Adrenal gland (tissue), 12 donors: Measurements from ENCODE around the gene REG4. TPM values are rescaled to one million over a fixed set of nuclear protein-coding genes. Genes with fewer than 3 reads are reported as not detected.

Experiments used
- DNase-seq, 7 donors: peaks; one replicate each; pipeline ENCODE4 v3.0.0-alpha.2; 2019 to 2020
- H3K27ac ChIP-seq, 5 donors: fragments of 200-600 bp; sonication (generic) in 4 of 5; 1 replicate in 3 of 5; 2 replicates in 2 of 5; pipeline versions ENCODE4 v1.5.1 to v1.8.0; 2016 to 2020; ENCODE audit warnings: mild to moderate bottlenecking in 1 of 5
- H3K27me3 ChIP-seq: fragments of 200-600 bp; 2 replicates; pipeline ENCODE4 v1.8.0; 2021
- H3K36me3 ChIP-seq, 2 donors: fragments of 200-600 bp; replicated peaks in 1 of 2; 1 replicate in 1 of 2; 2 replicates in 1 of 2; pipeline versions ENCODE4 v1.5.1 to v1.8.0; 2018 to 2022
- H3K4me1 ChIP-seq, 2 donors: fragments of 200-600 bp; replicated peaks in 1 of 2; 1 replicate in 1 of 2; 2 replicates in 1 of 2; pipeline versions ENCODE4 v1.5.1 to v1.8.0; 2018 to 2021
- H3K4me3 ChIP-seq, 4 donors: fragments of 200-600 bp; sonication (generic) in 3 of 4; one replicate each; pipeline ENCODE4 v1.5.1; 2016 to 2018
- H3K9me3 ChIP-seq, 3 donors: fragments of 200-600 bp; sonication (generic) in 1 of 3; replicated peaks in 1 of 3; 1 replicate in 2 of 3; 2 replicates in 1 of 3; pipeline versions ENCODE4 v1.5.1 to v1.8.0; 2016 to 2021
- POLR2A ChIP-seq, 2 donors: fragments of 450-650 bp; IDR thresholded peaks; one replicate each; pipeline ENCODE4 v1.6.1; 2017; ENCODE audit warnings: antibody characterized with exemption in 2 of 2, mild to moderate bottlenecking in 2 of 2, moderate library complexity in 1 of 2
- WGBS, 4 donors: extraction: QIAGEN DNeasy Blood & Tissue Kit in 2 of 4; methylation state at CpG; one replicate each; pipeline versions ENCODE4 v1.1.5 to v1.1.7; 2013 to 2017; 5-methylcytosine and 5-hydroxymethylcytosine counted together
- intact Hi-C, 2 donors: fragments of 100-400 bp; cut with DNase I; formaldehyde crosslinking; loops; one replicate each; pipeline versions ENCODE4 v1.14.1 to v1.15.0; 2022 to 2023
- polyA plus RNA-seq, 3 donors: library from polyadenylated mRNA; stranded (reverse); fragments of 200-250 nt in 2 of 3; fragments of 350-450 nt in 1 of 3; fragmentation: Illumina TruSeq in 1 of 3; extraction: RNeasy Lipid Tissue Mini Kit (QIAGEN cat#74804) in 1 of 3; gene quantifications; one replicate each; pipeline ENCODE4 v1.2.3, GENCODE V29; 2013 to 2014
- total RNA-seq, 9 donors: library from RNA; depleted of rRNA in 4 of 9; stranded (reverse); fragments of >200 nt in 4 of 9; fragments of 120-200 nt in 1 of 9; fragmentation: NEBNext Ultra II Directional in 1 of 9; extraction: Animal tissue kit (Norgen Biotek cat#: 25700) in 1 of 9; gene quantifications; one replicate each; pipeline versions ENCODE4 v1.1.0 to v1.2.4, GENCODE V29; 2013 to 2023
- TF ChIP-seq, protein P1 (sequence below), 6 experiments: fragments of 450-650 bp in 4 of 6; fragments of 200-600 bp in 2 of 6; sonication (generic) in 1 of 6; IDR thresholded peaks; 1 replicate in 5 of 6; 2 replicates in 1 of 6; pipeline versions ENCODE4 v1.5.1 to v1.8.0; 2016 to 2021; ENCODE audit warnings: antibody characterized with exemption in 6 of 6, mild to moderate bottlenecking in 2 of 6, moderate library complexity in 1 of 6
- donor health status: healthy with polysubstance abuse.
- donor health status: Bipolar disorder and iron deficiency.
- donor health status: DM: yes; HTN: yes; CAD: no.
- donor health status: DM: no; HTN: no; CAD: no.
- donor health status: DM: no; HTN: no; CAD: no.
- donor health status: DM: yes; HTN: yes; CAD: no.

The REG4 gene
- total and polyA plus RNA-seq, 12 donors = not detected

DNA sequence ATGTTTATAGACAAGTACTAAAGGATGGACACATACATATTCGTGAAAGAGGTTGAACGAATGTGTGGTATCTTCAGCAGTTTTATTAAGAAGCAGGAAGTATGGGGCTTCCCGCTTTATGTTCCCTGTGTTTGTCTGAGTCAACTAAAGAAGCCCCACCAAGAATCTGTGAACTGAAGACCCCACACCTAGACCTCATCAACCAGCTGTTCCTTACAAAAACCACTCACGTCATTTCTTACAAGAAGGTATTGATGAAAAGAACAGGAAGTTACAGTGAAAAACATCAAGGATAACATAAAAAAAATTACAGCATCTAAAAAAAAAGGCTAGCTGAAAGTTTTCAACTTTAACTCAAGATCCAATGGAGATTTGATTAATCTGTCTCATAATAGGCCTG, 12.3 kb downstream of the REG4 start:
- Histone ChIP-seq H3K36me3 (no peaks in the 10 kb centered on the region), H3K4me3 (no peak overlapping the region), H3K9me3 (no peaks in the 10 kb centered on the region), H3K4me1 (no peaks in the 10 kb centered on the region), H3K27me3 (no peaks in the 10 kb centered on the region), H3K27ac (no peak overlapping the region)
- intact Hi-C loops = no loop called here
- TF ChIP-seq, protein P1, sequence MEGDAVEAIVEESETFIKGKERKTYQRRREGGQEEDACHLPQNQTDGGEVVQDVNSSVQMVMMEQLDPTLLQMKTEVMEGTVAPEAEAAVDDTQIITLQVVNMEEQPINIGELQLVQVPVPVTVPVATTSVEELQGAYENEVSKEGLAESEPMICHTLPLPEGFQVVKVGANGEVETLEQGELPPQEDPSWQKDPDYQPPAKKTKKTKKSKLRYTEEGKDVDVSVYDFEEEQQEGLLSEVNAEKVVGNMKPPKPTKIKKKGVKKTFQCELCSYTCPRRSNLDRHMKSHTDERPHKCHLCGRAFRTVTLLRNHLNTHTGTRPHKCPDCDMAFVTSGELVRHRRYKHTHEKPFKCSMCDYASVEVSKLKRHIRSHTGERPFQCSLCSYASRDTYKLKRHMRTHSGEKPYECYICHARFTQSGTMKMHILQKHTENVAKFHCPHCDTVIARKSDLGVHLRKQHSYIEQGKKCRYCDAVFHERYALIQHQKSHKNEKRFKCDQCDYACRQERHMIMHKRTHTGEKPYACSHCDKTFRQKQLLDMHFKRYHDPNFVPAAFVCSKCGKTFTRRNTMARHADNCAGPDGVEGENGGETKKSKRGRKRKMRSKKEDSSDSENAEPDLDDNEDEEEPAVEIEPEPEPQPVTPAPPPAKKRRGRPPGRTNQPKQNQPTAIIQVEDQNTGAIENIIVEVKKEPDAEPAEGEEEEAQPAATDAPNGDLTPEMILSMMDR (IDR thresholded peaks at IDR 0.05) = no peak
- no peak for TF ChIP-seq POLR2A (IDR thresholded peaks at IDR 0.05)
- DNase-seq = no peak
- WGBS, 4 donors = 84 to 94% (median 86%) methylated on average over 4 of the region's 4 CpGs

DNA sequence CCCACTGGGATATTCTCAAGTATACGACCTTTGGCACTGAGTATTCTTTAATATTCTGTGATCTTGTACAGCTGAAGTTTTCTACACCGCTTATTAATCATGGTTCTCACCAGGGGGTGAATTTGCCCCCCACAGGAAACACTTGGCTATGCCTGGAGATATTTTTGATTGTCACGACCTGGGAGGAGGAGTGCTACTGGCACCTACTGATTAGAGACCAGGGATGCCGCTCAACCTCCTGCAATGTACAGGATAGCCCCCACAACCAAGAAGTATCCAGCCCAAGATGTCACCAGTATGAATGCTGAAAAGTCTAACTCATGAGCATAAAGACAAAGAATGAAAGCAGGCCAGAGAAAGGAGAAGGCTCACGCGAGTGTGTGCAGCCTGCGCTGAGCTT, 13.7 kb downstream of the REG4 start:
- intact Hi-C loops = no loop called here
- TF ChIP-seq, protein P1 (IDR thresholded peaks at IDR 0.05) = no peak
- no peak for TF ChIP-seq POLR2A (IDR thresholded peaks at IDR 0.05)
- Histone ChIP-seq H3K9me3 (no peaks in the 10 kb centered on the region), H3K27me3 (no peaks in the 10 kb centered on the region), H3K36me3 (no peaks in the 10 kb centered on the region), H3K27ac (no peak overlapping the region), H3K4me1 (no peaks in the 10 kb centered on the region), H3K4me3 (no peak overlapping the region)
- WGBS, 4 donors = 84 to 87% (median 86%) methylated on average over 7 of the region's 7 CpGs
- no peak for DNase-seq

DNA sequence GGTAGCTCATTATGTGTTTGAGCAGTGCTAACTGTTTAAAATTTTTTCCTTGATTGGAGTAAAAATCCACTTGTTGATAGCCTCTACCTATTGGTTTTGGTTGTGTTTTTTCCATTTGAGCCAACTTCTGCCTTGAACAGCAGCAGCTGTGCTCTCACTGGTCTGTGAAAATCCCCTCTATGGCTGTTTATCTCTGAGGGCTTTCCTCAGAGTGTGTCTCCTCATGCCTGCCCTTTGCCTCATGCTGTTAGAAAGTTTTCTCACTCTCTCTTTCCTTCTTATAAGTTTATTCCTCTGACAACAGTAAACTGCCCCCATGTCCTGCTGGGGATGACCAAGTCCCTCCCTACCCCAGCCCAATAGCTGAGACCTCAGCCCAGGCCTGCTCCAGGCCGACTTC, 14.1 kb downstream of the REG4 start:
- intact Hi-C loops = no loop called here
- H3K27ac ChIP-seq = no peak overlapping the region
- H3K36me3 ChIP-seq = no peaks in the 10 kb centered on the region
- DNase-seq = no peak
- H3K4me1 ChIP-seq = no peaks in the 10 kb centered on the region
- H3K27me3 ChIP-seq = no peaks in the 10 kb centered on the region
- no peak overlapping the region for H3K4me3 ChIP-seq
- TF ChIP-seq, protein P1 (IDR thresholded peaks at IDR 0.05) = no peak
- TF ChIP-seq POLR2A (IDR thresholded peaks at IDR 0.05) = no peak
- H3K9me3 ChIP-seq = no peaks in the 10 kb centered on the region
- 63 to 87% (median 72%) methylated on average over 1 of the region's 1 CpG for WGBS, 4 donors

DNA sequence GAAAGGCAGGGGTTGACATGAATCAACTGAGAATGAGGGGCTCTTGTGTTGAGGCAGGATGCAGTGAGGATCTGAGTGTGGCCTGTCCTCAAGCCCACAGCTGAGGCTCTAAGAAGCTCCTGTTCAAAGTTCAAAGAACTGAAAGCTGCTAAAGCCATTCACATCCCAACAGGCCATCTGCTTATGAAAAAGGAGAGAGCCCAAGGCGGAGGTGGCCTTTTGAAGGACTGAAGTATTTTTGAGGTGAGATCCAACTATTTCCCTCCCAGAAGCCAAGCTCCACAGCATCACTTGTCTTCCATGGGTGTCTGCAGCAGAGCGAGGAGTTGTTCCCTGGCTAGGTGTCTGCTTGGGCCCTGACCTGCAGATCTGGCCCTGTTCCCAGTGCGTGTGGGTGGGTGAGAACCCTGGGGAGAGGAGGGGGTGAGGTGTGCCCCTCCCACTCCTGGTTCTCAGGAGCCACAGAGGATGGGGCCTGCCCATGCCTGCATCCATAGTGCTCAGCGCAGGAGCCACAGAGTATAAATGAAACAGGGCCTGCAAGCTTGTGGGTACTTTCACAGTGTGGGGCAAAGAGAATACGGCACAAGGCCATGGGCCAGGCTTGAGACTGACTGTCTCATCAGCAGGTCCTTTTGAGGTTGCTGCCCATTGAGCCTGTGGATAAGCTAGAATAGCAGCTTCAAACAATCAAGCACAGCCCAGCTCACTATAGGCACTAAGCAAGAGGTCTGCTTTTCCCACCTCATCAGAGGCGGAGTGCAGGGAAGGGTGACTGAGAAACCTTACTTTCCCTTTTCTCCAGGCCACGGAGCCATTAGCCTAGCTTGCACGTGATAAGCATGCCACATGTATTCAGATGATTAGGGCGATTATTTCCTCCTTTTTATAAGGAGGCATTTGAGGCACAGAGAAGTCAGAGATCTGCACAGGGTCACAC, 15.7 kb downstream of the REG4 start:
- Histone ChIP-seq H3K4me3 (no peak overlapping the region), H3K27ac (no peak overlapping the region), H3K36me3 (no peaks in the 10 kb centered on the region), H3K27me3 (no peaks in the 10 kb centered on the region), H3K9me3 (no peaks in the 10 kb centered on the region), H3K4me1 (no peaks in the 10 kb centered on the region)
- 81 to 95% (median 86%) methylated on average over 7 to 9 of the region's 9 CpGs for WGBS, 4 donors
- DNase-seq = no peak
- intact Hi-C loops = no loop called here
- TF ChIP-seq, protein P1 (IDR thresholded peaks at IDR 0.05) = no peak
- TF ChIP-seq POLR2A (IDR thresholded peaks at IDR 0.05) = no peak
